NCI-H2171 (cell line): Measurements from ENCODE around the gene ZNF599.
A peak's percentile ranks its signal among the peaks of the same experiment; 100 is the strongest.

Experiments used
- DNase-seq: peaks from one replicate; lab custom pipeline; 2025; lab: John Stamatoyannopoulos, UW

Gene ZNF599

DNA sequence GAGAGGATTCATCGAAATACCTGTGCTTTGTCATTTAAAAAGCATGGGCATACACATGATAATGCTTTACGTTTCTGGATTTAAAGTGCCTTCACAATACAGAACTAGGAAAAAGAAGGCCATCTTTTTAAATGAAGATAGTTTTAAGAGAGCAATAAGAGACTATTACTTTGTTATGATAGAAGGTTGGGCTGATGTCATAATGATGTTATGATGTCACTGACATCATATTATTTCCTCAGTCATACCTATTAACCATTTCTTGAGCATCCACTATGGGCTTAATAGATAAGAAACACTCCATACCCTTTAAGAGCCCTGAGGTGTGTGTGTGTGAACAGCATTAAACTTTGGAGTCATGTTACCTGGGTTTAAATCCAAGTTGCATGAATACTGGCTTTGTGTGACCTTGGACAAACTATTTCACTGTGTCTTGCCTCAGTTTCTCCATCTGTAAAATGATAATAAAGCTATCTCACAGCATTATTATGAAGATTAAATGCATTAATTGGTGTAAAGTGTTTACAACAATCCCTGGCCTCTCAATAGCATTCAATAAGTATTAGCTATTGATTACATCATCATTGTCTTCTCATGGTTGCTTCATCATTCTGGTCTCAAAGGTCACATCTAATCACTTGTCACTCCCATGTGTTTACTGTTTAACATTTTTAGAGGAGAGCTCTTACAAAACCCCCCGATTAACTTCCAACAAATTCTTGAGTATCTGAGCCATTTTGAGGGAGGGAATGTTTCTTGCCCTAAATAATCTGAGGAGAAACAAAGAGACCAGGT is 27.9 kb downstream of the ZNF599 start:
- no peak for DNase-seq

GRCh38 chr19:34734537-34735103 is 38.4 kb downstream of the ZNF599 start:
- peak; percentile 72 for DNase-seq

DNA sequence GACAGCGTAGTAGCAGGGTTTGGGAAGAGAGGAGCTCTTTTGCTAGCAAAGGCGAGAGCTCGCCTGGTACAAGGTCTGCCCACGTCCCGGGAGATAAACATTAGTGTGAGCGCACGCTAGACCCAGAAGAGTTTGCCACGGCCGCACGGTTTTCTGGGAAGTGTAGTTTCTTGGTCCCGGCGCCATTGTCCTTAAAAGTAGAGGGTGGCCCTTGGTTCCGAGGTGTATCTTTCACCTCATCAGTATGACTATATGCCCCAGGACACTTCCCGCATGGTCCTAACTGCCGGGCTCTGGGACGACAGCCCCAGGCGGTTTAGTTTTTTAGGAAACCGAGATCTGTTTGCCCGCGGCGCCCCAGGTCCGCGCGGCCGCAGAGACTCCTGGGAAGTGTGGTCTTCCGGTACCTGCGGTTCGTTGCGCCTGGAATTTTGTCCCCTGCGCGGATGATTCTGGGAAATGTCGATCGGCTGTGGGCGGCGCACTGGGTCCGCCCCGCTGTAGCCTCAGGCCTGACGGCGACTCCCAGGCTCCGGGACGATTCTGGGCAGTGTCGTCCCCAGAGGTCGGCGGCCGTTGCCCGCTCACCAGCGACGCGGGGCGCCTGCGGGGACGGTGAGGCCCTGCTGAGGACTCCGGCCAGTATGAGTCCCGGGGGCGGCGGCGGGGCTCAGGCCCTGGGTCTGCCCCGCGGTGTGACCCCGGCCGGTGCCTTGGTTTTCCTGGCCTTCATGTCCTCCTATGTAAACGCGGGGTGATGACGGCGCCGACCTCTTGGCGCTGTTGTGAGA is 39.1 kb downstream of the ZNF599 start, which contains the start of gene ZNF181:
TSS of gene ZNF181 (plus strand) at position 498 of the 791 bp plus-strand sequence. CDS start 795 bp downstream, outside the sequence.
- DNase-seq, result peak; percentile 84

GRCh38 chr19:34733266-34733745 is 39.7 kb downstream of the ZNF599 start:
- peak; percentile 44 for DNase-seq

DNA sequence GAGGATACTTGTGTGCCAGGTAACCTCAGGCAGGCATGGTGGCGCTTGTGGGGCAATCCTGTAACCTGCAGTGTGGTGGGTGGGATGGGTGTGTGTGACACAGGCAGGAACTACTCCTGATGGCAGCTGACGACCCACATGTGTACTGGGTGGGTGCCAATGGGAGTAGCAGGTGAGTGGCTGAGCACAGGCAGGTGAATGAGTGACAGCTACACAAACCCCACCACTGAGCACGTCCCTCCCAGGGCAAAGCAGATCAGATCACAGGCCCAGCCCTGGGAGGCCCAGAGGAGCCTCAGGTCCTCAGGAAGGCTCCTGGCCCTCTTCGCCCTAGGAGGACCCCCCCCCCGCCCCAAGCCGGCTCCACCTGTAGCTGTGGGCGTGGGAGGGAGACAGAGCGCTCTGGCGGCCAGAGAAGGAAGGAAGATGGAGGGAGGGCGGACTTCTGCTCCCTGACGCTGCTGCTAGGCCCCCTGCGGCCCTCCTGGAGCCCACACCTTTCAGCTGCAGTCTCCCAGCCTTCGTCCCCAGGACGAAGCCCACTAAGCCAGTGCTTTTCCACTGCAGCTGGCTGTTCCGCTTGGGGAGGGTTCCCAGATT is 40.3 kb downstream of the ZNF599 start:
- DNase-seq, result no peak

DNA sequence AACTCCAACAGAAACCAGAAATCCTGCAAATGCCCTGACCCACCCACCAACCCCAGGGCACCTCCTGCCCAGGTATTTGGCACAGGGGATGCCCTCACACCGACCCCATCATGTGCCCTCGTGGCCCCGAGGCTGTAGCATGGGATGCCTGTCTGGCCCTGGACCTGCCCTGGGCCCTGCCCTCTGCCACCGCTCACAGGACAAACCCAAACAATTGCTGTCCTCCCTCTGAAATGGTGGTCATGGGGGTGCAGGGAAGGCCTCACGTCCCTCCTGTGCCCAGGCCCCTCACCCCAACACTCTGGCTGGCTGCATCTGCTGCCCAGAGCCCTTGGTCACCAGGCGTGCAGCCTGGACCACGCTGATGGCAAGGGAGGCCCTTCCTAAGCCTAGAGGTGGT is 41.1 kb downstream of the ZNF599 start:
- no peak for DNase-seq

GRCh38 chr19:34731019-34731829 is 41.8 kb downstream of the ZNF599 start:
- no peak for DNase-seq

GRCh38 chr19:34725400-34725799 is 47.6 kb downstream of the ZNF599 start:
- no peak for DNase-seq

DNA sequence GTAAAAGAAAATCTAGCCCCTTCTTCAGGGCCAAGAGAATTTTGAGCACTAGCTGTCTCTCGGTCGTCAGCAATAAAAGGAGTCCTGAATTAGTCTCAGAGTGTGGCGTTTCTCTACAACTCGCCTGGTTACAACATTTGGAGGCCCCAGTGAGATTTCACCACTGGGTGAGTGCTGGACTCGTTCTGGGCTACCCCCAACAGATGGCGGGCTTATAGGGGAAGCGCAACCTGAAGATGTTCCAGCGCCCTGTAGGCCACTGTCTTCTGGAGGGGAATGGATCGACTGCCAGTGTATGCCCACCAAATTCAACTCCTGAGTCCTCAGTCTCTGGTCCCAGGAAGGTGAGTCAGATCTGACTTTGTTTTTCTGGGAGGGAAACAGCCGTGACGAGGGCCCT is 50.7 kb downstream of the ZNF599 start:
- DNase-seq, result no peak

DNA sequence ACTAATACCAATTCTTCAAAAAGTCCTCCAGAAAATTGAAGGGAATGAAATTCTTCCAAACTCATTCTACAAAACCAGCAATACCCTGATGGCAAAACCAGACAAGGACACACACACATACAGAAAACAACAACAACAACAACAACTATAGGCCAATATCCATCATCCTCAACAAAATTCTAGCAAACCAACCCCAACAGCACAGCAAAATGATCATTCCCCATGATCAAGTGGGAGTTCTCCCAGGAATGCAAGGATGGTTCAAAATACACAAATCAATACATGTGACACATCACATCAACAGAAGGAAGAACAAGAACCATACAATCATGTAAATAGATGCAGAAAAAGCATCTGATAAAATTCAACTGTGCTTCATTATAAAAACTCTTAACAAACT is 57.7 kb downstream of the ZNF599 start:
- no peak for DNase-seq

GRCh38 chr19:34713262-34713637 is 59.8 kb downstream of the ZNF599 start:
- DNase-seq, result no peak

DNA sequence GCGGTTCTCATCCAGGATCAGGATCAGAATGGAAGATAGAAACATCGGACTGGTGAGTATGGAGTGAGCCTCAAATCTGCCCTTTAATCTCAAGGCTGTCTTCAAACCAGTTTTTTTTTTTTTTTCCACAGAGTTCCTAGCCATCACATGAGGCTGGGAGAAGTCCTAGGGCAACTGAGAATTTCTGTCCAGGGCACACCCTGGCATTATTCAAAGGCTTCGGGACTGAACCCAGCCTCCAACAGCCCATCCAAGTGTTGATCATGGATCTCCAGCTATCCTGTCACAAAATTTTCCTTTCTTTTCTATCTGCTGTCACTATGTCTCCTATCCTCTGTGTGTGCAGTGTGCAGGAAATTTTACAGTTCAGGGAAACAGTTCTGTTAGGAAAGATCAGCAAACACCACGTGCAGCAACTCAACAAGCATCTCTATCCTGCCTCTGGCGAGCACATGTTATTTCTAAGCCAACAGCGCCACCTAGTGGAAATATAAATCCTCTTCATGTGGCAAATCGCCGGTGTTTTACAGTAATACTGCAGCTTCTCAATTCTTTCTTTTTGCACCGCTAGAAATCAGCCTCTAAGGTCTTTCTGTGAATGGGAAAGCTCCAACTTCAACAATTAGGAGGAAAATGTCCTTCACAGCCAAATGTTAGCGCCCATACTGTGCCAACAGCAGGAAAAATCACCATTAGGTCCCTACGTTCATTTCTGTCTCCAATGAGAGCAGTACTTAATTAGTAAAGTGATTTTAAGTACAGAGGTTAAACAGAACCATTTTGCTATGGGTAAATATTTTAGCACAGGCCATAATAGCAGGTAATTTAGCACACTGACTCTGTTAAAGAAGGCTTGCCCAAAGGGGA is 60.4 kb downstream of the ZNF599 start:
- DNase-seq, result peak; percentile 65

GRCh38 chr19:34711890-34712289 is 61.1 kb downstream of the ZNF599 start:
- no peak for DNase-seq
